Measurements from ENCODE around the gene FCER2. TPM values are rescaled to one million over a fixed set of nuclear protein-coding genes. Genes with fewer than 3 reads are reported as not detected.

Gene FCER2
- total and polyA plus RNA-seq, 2 of the 13 experiments (the other 11 are each of a cell fraction or from before 2014, with no cell fraction given), result not detected

GRCh38 chr19:7709932-7710460 lies 8.1 kb upstream of the FCER2 start:
- in situ Hi-C loops (cut with HindIII; ENCODE audit: extremely low pct_ligation_motif_present, low pct_unique_long_range_greater_than_20kb), result no loop called here
- intact Hi-C loops (cut with micrococcal nuclease; ENCODE audit: unreplicated experiment), result no loop called here
- CTCF ChIA-PET (ENCODE audit: low intra/inter-chr PET ratio, low total read pairs), result no interaction called here

More at GRCh38 chr19:7709932-7710460, 8.1 kb upstream of the FCER2 start:
- Histone ChIP-seq H3K27me3 (ENCODE audit: control insufficient read depth in 1 of 2, insufficient read depth in 2 of 2, low read length in 2 of 2) (peaks cover 0 to 7% of the 10 kb centered on the region in 2 experiments; a peak in 3 of 5 replicates), H3K4me2 (ENCODE audit: low read depth, low read length) (no peak overlapping the region), H2AFZ (ENCODE audit: low read length) (no peak overlapping the region), H3K9ac (ENCODE audit: insufficient read depth, low read depth, low read length) (no peak overlapping the region), H3K79me2 (ENCODE audit: insufficient read depth, low read length) (no peaks in the 10 kb centered on the region), H3K4me1 (ENCODE audit: insufficient read depth, low read length) (no peaks in the 10 kb centered on the region), H3K4me3 (replicated peaks in 1 of 3; ENCODE audit: insufficient read depth in 1 of 3, low read depth in 2 of 3, low read length in 3 of 3) (no peak overlapping the region), H4K20me1 (ENCODE audit: insufficient read depth, low read length) (no peaks in the 10 kb centered on the region), H3K9me3 (ENCODE audit: low read length) (no peaks in the 10 kb centered on the region), H3K27ac (ENCODE audit: extremely low read length, insufficient read depth, low read length) (no peak overlapping the region), H3K36me3 (replicated peaks in 1 of 2; ENCODE audit: control insufficient read depth in 1 of 2, insufficient read depth in 2 of 2, low read length in 2 of 2) (no peaks in the 10 kb centered on the region)
- no peak for TF ChIP-seq HNRNPK (IDR thresholded peaks at IDR 0.05; ENCODE audit: low read depth, low read length, poor library complexity, severe bottlenecking)
- no peak for TF ChIP-seq ZNF335 (CRISPR knock-in tag; IDR thresholded peaks at IDR 0.05)
- no peak for TF ChIP-seq PAWR (CRISPR knock-in tag; IDR thresholded peaks at IDR 0.05; ENCODE audit: borderline replicate concordance)
- TF ChIP-seq ZNF235 (CRISPR knock-in tag; IDR thresholded peaks at IDR 0.05; ENCODE audit: borderline replicate concordance), result no peak
- no peak for TF ChIP-seq ZMYM2 (CRISPR knock-in tag; IDR thresholded peaks at IDR 0.05)
- TF ChIP-seq ZBTB1 (CRISPR knock-in tag; IDR thresholded peaks at IDR 0.05; ENCODE audit: borderline replicate concordance), result no peak
- TF ChIP-seq ZNF33B (CRISPR knock-in tag; IDR thresholded peaks at IDR 0.05), result no peak
- TF ChIP-seq SYNCRIP (IDR thresholded peaks at IDR 0.05; ENCODE audit: insufficient read depth, low read depth, low read length), result no peak
- no peak for TF ChIP-seq E2F2 (CRISPR knock-in tag; IDR thresholded peaks at IDR 0.05; ENCODE audit: borderline replicate concordance)
- no peak for TF ChIP-seq CCDC6 (CRISPR knock-in tag; IDR thresholded peaks at IDR 0.05)
- TF ChIP-seq MYPOP (CRISPR knock-in tag; IDR thresholded peaks at IDR 0.05), result no peak
- TF ChIP-seq U2AF1 (optimal IDR thresholded peaks at IDR 0.05; ENCODE audit: low read depth, low read length), result no peak
- DNase-seq (ENCODE audit: low spot score) (no peak), ATAC-seq (no peak), FAIRE-seq (no peak)
- BruUV-seq (replicated peaks), result no TSS peak
- 28% methylated on average over 6 of the region's 10 CpGs for WGBS (ENCODE audit: low lambda C conversion rate)
- POLR2A ChIA-PET, result no interaction called here
